ENCODE data around the gene DPH7. TPM values are rescaled to one million over a fixed set of nuclear protein-coding genes. Genes with fewer than 3 reads are reported as not detected.

Gene DPH7
- total RNA-seq, 1 donor from 2014 or later, result 37.6 TPM

DNA sequence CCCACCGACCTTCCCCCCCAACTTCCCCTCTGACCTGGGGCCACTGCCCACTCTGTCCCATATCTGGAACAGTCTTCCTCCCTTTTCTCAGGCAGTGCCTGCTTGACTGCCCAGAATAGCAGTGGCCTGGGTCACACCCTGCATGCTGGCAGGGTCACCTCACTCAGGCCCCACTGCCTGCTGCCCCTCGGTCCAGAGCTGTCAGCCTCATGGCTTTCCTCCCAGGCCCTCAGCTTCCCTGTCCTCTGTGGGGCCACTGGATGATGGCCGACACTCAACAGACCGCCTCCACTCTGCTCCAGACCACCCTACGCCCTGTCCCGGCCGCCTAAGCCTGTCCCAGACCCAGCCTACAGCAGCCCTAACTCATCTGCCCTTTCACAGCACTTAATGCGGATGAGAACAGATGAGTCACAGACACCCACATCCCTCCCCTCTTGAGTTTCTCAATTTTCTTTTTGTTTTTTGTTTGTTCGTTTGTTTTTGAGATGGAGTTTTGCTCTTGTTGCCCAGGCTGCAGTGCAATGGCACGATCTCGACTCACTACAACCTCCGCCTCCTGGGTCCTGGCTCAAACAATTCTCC is 34.5 kb downstream of the DPH7 start:
- H3K4me2 ChIP-seq, result no peak overlapping the region
- no peaks in the 10 kb centered on the region for H3K79me2 ChIP-seq (ENCODE audit: low read depth)
- peak overlapping the region; percentile 81 for H3K27ac Mint-ChIP-seq
- H3K27ac ChIP-seq, result no peak overlapping the region
- H3K4me3 Mint-ChIP-seq, result peak overlapping the region; percentile 39
- DNase-seq (ENCODE audit: low spot score), result no peak
- no peaks in the 10 kb centered on the region for H3F3A ChIP-seq (ENCODE audit: low read depth)
- H3K9me3 ChIP-seq (ENCODE audit: low read depth), result peaks cover 6% of the 10 kb centered on the region
- H3K27me3 Mint-ChIP-seq (ENCODE audit: insufficient read depth, low read depth), result peaks cover 11% of the 10 kb centered on the region
- H3K4me3 ChIP-seq, result no peak overlapping the region
- H3K9ac ChIP-seq, result no peak overlapping the region
- no peak for TF ChIP-seq EZH2phosphoT487 (IDR thresholded peaks at IDR 0.05)
- no peak for TF ChIP-seq EZH2 (IDR thresholded peaks at IDR 0.05)
- TF ChIP-seq CTCF (IDR thresholded peaks at IDR 0.05), result no peak
- peaks cover 12% of the 10 kb centered on the region for H3K36me3 Mint-ChIP-seq
- H3K4me1 ChIP-seq, result no peaks in the 10 kb centered on the region
- H3K36me3 ChIP-seq, result no peaks in the 10 kb centered on the region
- H3K4me1 Mint-ChIP-seq, result peaks cover 17% of the 10 kb centered on the region
- H2AFZ ChIP-seq (replicated peaks), result no peak overlapping the region
- no peaks in the 10 kb centered on the region for H4K20me1 ChIP-seq (ENCODE audit: low read depth)
- H3K9me3 Mint-ChIP-seq, result peaks cover 12% of the 10 kb centered on the region
- no peaks in the 10 kb centered on the region for H3K27me3 ChIP-seq

DNA sequence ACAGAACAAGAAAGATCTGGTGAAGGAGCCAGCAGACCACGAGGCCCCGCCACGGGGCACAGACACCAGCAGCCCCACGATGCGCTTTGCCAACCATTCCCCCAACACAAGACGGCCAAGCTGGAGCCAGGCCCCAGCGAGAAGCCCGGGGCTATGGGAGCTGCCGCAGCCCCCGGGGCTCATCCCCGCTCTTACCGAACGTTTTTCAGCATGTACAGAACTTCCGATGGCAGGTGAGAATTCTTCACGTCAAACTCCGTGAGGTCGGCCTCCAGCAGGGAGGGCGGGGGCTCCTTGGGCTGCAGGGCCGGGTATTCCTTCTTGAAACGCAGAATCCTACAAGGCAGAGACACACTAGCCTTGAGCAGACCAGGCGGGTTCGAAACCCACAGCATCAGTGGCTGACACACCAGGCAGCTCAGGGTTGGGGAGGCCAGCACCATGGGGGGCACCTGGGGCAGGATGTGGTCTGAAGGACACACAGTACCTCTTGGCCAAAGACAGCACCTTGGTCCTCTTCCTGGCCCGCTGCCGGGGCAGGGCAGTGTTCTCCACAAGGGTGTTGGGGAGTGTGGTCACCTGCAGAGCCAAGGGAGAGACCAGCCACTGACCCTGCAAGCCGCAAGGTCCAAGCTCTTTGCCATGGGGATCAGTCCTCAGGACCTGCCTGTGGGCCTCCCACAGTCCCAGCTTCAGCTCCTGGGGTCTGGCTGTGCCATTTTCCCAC is 35.3 kb downstream of the DPH7 start:
- no peak for DNase-seq (ENCODE audit: low spot score)
- Histone ChIP-seq H3K9ac (no peak overlapping the region), H3F3A (ENCODE audit: low read depth) (no peaks in the 10 kb centered on the region), H4K20me1 (ENCODE audit: low read depth) (no peaks in the 10 kb centered on the region), H3K27ac (no peak overlapping the region), H2AFZ (replicated peaks) (no peak overlapping the region), H3K36me3 (no peaks in the 10 kb centered on the region), H3K4me3 (no peak overlapping the region), H3K4me1 (no peaks in the 10 kb centered on the region), H3K27me3 (no peaks in the 10 kb centered on the region), H3K4me2 (no peak overlapping the region), H3K79me2 (ENCODE audit: low read depth) (no peaks in the 10 kb centered on the region), H3K9me3 (ENCODE audit: low read depth) (peaks cover 6% of the 10 kb centered on the region)
- peaks cover 15% of the 10 kb centered on the region for H3K4me1 Mint-ChIP-seq
- H3K4me3 Mint-ChIP-seq, result no peak overlapping the region
- peak overlapping the region; percentile 29 for H3K27ac Mint-ChIP-seq
- peaks cover 11% of the 10 kb centered on the region for H3K27me3 Mint-ChIP-seq (ENCODE audit: insufficient read depth, low read depth)
- peaks cover 12% of the 10 kb centered on the region for H3K36me3 Mint-ChIP-seq
- TF ChIP-seq CTCF (IDR thresholded peaks at IDR 0.05) (no peak), EZH2phosphoT487 (IDR thresholded peaks at IDR 0.05) (no peak), EZH2 (IDR thresholded peaks at IDR 0.05) (no peak)
- peaks cover 12% of the 10 kb centered on the region for H3K9me3 Mint-ChIP-seq

- H4K20me1 ChIP-seq (ENCODE audit: low read depth), result no peaks in the 10 kb centered on the region
- H3K27me3 ChIP-seq, result no peaks in the 10 kb centered on the region
- no peak overlapping the region for H3K4me3 Mint-ChIP-seq
- no peaks in the 10 kb centered on the region for H3K36me3 ChIP-seq
- H3K79me2 ChIP-seq (ENCODE audit: low read depth), result no peaks in the 10 kb centered on the region
- no peak overlapping the region for H3K27ac Mint-ChIP-seq
- H3K36me3 Mint-ChIP-seq, result peaks cover 14% of the 10 kb centered on the region
- no peak for DNase-seq (ENCODE audit: low spot score)
- no peak overlapping the region for H3K27ac ChIP-seq
- no peaks in the 10 kb centered on the region for H3K4me1 ChIP-seq
- no peak overlapping the region for H2AFZ ChIP-seq (replicated peaks)
- peaks cover 6% of the 10 kb centered on the region for H3K9me3 ChIP-seq (ENCODE audit: low read depth)
- H3K9ac ChIP-seq, result no peak overlapping the region
- peaks cover 12% of the 10 kb centered on the region for H3K9me3 Mint-ChIP-seq
- no peak overlapping the region for H3K4me3 ChIP-seq
- no peak for TF ChIP-seq CTCF (IDR thresholded peaks at IDR 0.05)
- TF ChIP-seq EZH2 (IDR thresholded peaks at IDR 0.05), result no peak
- TF ChIP-seq EZH2phosphoT487 (IDR thresholded peaks at IDR 0.05), result no peak
- peaks cover 11% of the 10 kb centered on the region for H3K27me3 Mint-ChIP-seq (ENCODE audit: insufficient read depth, low read depth)
- H3K4me1 Mint-ChIP-seq, result peaks cover 13% of the 10 kb centered on the region
- H3K4me2 ChIP-seq, result no peak overlapping the region
- H3F3A ChIP-seq (ENCODE audit: low read depth), result no peaks in the 10 kb centered on the region
These were observed 36.2 kb downstream of the DPH7 start for GRCh38 chr9:137542486-137542885.
